Measurements from ENCODE around the gene GRIK5.
A peak's percentile ranks its signal among the peaks of the same experiment; 100 is the strongest.

The GRIK5 gene

GRCh38 chr19:41990615-41991014 lies 79.4 kb downstream of the GRIK5 start:
- DNase-seq (ENCODE audit: low read depth in 2 of 2) = no peak

GRCh38 chr19:41990028-41990427 lies 80.0 kb downstream of the GRIK5 start:
- DNase-seq (ENCODE audit: low read depth in 2 of 2) = no peak

DNA sequence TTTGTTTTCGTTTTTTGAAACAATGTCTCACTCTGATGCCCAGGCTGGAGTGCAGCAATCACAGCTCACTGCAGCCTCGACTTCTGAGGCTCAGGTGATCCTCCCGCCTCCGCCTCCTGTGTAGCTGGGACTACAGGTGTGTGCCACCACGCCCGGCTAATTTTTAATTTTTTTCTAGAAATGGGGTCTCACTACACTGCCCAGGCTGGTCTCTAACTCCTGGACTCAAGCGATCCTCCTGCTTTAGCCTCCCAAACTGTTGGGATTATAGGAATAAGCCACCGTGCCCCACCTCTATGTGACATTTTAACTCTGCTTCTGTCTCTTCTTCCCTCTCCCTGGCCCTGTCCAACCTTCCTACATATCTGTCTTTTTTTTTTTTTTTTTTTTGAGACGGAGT lies 81.1 kb downstream of the GRIK5 start:
- DNase-seq (ENCODE audit: low read depth in 2 of 2) = no peak

DNA sequence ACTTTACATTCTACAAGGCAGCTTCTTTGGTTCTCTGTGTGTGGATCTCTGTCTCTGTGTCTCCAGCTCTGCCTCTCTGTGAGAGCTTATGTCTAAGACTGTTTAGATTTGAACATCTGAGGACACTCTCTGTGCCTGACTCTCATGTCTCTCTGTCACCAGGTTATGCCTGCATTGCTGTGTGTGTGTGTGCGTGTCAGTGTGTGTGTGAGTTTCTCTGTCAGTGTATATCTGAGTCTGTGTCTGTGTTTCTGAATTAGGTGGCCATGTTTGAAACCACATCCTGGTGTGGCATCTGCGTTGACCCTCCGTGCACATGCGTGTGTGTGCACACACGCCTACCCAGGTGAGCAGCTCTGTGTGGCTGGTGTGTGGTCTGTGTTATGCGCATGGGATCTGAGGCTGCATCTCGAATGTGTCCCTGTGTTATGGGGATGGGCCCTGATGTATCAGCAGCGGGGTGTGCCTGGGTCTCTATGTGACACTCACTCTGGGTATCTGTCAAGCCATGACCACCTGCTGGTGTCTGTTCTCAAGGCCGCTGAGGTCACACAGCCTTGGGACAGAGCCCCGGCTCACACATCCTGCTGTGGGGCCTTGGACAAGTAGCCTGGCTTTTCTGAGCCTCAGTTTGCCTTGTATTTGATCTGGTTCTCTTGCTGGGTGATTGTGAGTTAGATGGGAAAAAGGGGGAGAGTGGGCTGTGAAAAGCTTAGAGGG lies 82.7 kb downstream of the GRIK5 start:
- no peak for DNase-seq (ENCODE audit: low read depth in 2 of 2)

- no peak for DNase-seq (ENCODE audit: low read depth in 2 of 2)
These were observed 85.0 kb downstream of the GRIK5 start for GRCh38 chr19:41984961-41985360.

DNA sequence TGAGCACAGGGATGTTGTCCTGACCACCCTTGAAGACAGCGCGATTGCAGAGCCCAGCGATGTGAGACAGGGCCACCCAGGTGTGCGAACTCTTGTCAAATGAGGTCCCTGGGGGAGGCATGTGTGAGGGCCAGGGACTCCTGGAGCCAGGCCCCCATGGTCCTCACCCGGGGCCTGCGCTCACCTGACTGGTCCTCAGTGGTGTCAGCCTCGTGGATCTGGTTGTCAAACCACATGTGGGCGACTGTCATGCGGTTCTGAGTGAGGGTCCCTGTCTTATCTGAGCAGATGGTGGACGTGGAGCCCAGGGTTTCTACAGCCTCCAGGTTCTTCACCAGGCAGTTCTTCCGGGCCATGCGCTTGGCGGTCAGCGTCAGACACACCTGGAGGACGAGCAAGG lies 88.3 kb downstream of the GRIK5 start:
- DNase-seq (ENCODE audit: low read depth in 2 of 2) = no peak

DNA sequence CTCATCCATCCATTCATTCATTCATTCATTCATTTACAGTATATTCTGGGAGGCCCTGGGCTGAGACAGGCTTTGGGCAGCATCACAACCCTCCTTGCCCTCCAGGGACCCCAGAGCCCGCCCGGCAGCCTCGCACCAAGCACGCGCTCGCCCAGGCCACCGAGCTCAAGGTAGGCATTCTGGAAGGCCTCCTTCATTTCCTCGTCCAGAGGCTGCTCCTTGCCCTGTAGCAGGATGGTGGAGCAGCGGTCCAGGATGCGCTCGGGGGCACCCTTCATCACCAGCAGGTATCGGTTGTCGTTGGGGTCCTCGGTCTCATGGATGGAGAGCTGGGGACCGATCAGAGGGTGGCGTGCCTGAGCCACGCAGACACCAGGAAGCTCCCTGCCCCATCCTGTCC lies 91.5 kb downstream of the GRIK5 start:
- DNase-seq (ENCODE audit: low read depth in 2 of 2) = no peak

DNA sequence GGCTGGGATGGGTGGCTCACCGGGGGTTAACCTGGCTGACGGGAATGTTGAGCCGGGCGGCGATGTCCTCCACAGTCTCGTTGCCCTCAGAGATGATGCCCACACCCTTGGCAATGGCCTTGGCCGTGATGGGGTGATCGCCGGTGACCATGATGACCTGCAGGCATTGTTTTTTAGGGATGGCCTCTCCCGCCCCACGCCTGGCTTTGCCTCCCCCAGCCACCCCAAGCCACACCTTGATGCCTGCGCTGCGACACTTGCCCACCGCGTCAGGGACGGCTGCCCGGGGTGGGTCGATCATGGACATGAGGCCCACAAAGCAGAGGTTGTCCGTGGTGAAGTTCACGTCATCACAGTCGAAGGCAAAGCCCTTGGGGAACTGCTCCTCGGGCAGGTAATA lies 92.1 kb downstream of the GRIK5 start:
- DNase-seq (ENCODE audit: low read depth in 2 of 2) = no peak

DNA sequence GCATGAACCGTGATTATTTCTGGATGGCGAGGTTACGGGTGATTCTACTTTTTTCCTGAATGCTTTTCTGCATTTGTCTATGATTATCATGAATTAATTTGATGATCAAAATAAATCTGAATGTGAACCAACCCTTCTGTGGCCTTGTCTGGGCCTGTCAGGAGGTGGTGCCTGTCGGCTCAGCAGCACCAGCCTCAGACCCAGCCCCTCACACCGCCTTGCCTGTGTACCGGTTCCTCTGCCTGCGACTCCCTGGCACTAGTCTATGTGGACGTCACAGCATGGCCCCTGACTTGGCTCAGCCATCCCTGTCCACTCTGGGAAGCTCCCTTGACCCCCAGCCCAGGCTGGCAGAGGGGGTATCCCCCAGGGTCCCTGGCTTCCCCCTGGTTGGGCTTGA lies 95.4 kb downstream of the GRIK5 start:
- DNase-seq (ENCODE audit: low read depth in 2 of 2) = no peak

DNA sequence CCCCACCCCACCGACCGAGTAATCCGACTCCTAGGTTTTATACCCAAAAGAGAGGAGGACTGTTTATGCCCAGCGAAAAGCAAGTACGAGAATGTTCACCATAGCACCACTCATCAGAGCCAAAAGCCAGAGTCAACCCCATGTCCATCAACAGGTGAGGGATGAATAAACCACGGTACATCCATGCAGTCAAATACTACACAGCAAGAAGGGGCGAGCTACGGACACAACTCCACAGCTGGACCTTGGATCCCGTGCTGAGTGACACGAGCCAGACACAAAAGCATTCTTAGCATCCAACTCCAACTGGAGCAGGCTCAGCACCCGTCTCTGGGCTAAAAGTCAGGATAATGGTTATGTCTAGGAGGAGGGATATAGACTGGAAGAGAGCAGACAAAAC lies 98.6 kb downstream of the GRIK5 start:
- DNase-seq (ENCODE audit: low read depth in 2 of 2) = no peak

DNA sequence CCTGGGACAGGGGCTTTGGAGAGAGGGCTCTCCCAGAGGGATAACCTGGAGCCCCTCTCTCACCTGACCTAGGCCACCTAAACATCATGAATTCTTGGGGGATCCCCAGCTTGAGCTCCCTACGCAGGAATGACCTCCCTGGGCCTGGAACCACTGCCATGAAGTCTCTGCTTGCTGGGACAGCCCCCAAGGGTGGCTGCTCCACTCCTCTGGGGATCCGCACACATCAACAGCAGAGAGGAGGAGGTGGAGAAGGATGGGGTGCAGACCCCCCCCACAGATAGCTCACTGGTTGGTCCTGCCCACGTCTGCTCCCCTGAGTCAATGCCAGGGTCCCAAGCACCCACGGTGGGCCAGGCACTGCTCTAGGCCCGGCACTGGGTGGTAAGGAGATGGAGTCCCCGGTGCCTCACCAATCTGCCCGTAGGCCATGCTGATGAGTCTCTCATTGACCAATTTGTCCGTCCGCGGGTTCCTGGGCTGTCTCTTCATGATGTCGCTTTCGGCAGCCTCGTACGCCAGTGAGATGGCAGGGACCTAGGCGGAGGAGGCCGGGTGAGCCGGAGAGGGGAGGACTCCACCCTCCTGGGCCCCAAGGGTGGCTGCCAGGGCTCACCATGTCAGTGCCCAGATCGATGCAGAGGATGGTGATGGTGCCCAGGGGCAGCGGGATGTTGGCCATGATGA lies 100.1 kb downstream of the GRIK5 start:
- DNase-seq (ENCODE audit: low read depth in 2 of 2) = no peak

GRCh38 chr19:41968751-41969595 lies 101.0 kb downstream of the GRIK5 start:
- no peak for DNase-seq (ENCODE audit: low read depth in 2 of 2)

DNA sequence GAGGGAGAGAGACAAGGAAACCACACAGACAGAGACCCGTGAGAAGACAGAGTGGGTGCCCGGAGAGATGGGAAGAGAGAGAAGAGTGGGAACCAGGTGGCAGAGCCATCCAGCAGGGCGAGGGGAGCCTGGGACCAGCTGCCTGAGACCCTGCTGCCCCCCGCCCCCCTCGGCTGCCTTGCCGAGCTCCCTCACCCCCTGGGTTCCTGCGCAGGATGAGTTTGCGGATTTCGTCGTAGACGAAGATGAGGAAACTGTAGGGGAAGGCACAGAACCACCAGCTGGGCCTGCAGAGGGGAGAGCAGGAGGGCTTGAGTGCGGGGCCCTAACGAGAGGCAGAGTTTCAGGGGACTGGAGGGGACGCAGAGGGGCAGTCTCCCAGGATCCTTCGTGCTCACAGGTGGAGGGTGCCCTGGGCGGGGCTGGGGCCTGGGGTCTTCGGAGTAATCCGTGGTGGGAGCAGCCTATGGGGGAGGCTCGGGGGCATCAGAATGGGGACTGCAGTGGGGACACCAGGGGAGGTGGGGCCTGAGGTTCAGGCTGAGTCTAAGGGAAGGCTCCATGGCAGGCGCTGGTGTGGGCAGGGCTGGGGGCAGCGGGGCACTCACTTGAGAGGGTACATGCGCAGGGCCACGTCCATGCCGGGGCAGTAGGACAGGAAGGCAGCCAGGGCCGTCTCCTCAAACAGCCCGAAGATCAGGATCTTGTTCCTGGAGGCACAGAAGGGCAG lies 102.8 kb downstream of the GRIK5 start:
- DNase-seq (ENCODE audit: low read depth in 2 of 2) = no peak

- DNase-seq (ENCODE audit: low read depth in 2 of 2) = no peak
These were observed 104.9 kb downstream of the GRIK5 start for GRCh38 chr19:41965106-41965505.

DNA sequence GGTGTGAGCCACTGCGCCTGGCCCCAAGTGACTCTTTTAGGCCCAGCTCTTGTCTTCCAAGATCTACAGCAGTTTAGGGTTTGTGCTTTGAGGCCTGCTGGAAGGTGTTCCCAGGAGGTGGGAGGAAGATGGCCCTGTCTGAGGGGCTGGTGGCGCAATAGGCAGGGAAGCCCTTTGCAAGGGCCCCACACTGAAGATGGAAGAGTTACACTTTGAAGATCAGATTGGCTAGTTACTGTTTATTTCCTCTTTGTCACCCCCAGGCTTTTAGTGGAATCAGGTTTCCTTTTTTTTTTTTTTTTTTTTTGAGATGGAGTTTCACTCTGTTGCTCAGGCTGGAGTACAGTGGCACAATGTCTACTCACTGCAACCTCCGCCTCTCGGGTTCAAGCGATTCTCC lies 109.0 kb downstream of the GRIK5 start:
- no peak for DNase-seq (ENCODE audit: low read depth in 2 of 2)

- DNase-seq (ENCODE audit: low read depth in 2 of 2) = peak; percentile 69 to 77
These were observed 110.7 kb downstream of the GRIK5 start, which contains the start of gene RABAC1 for GRCh38 chr19:41959056-41960053. TSS of gene RABAC1 (minus strand) at chr19:41959321. CDS start at chr19:41959292, 29 bp downstream.

GRCh38 chr19:41958367-41959055 lies 111.5 kb downstream of the GRIK5 start:
- peak; percentile 48 to 62 for DNase-seq (ENCODE audit: low read depth in 2 of 2)

DNA sequence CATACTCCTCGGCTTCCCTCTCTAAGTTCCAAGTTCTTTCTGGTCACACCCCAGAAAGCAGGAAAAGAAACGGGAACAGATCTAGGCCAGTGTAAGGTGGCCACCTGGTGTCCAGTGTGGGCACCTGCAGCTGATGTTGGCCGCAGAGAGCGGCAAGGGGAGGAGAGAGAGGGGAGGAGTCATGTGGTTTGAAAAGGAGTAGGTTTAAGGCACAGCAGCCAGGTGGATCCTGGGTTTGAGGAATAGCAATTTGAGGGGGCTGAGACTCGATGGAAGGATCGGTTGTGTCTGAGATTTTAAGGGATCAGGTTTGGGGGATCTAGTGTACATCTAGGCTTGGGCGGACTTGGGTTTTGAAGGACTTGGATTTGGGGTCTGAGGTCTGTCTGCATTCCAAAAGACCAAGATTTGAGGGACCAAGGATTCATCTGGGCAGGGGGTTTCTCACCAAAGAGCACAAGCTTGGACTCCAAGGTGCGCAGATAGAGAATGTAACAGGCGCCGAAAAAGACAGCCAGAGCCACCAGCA lies 112.1 kb downstream of the GRIK5 start:
- DNase-seq (ENCODE audit: low read depth in 2 of 2) = no peak

DNA sequence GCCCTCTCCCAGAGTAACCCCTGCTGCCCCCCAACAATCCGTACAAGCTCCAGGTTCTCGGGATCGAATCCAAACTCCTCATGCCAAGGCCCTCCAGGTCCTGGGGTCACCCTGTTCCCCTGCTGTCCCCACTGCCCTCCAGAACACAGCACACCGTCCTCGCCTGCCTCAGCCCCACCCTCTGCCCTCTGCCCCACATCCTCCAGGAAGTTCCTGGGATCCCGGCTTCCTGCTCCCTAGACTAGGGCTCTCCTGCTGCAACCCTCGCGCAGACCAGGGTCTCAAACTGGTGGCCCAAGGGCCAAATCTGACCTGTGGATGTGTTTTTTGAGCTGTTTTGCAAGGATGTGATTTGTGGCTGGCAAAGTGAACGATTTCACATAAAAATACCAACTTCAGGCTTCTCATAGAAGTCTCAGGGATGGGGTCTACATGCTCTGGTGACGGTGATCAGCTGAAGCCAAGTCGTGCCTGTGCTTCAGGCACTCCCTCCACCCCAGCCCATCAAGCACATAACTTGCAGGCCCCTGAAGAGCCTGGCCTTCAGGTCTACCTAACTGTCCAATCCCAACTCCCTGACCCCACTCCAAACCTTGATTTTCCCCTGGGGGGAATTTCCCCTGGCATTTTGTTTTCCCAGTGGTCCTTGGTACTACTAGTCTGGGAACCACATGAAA lies 112.7 kb downstream of the GRIK5 start:
- DNase-seq (ENCODE audit: low read depth in 2 of 2) = no peak

Data from stimulated activated CD8-positive, alpha-beta memory T cell treated with anti-CD3 and anti-CD28 coated beads, Interleukin-2, amount 100 ng/mL, for 1 hour (primary cell).